GM10847 (cell line): Measurements from ENCODE around the gene TAF1D.

Source experiments
- POLR2A ChIP-seq: IDR thresholded peaks from 2 replicates; pipeline ENCODE4 v1.6.1; 2011; ENCODE audit not compliant: insufficient read length; ENCODE audit errors: extremely low read depth

TAF1D gene

GRCh38 chr11:93710239-93710638, 31.1 kb downstream of the TAF1D start:
- TF ChIP-seq POLR2A, result no peak

GRCh38 chr11:93704237-93704636, 37.1 kb downstream of the TAF1D start:
- no peak for TF ChIP-seq POLR2A

- no peak for TF ChIP-seq POLR2A
These were observed 40.5 kb downstream of the TAF1D start for GRCh38 chr11:93700830-93701229.

GRCh38 chr11:93697611-93698010, 43.7 kb downstream of the TAF1D start:
- TF ChIP-seq POLR2A, result no peak

GRCh38 chr11:93694557-93694956, 46.7 kb downstream of the TAF1D start:
- no peak for TF ChIP-seq POLR2A

- TF ChIP-seq POLR2A, result no peak
These were observed 47.2 kb downstream of the TAF1D start for GRCh38 chr11:93694109-93694508.

GRCh38 chr11:93689240-93689639, 52.1 kb downstream of the TAF1D start:
- TF ChIP-seq POLR2A, result no peak

GRCh38 chr11:93686812-93687211, 54.5 kb downstream of the TAF1D start:
- no peak for TF ChIP-seq POLR2A

- no peak for TF ChIP-seq POLR2A
These were observed 55.1 kb downstream of the TAF1D start for GRCh38 chr11:93686226-93686625.
